Prostate gland (tissue), 2 donors: Measurements from ENCODE around the gene DOK1. TPM values are rescaled to one million over a fixed set of nuclear protein-coding genes. Genes with fewer than 3 reads are reported as not detected.

Experiments used
- DNase-seq: peaks from one replicate; pipeline ENCODE4 v3.0.0-alpha.2; 2019; ENCODE audit warnings: low spot score
- H3K27ac ChIP-seq, 2 donors: fragments of 200-600 bp; sonication (generic); 2 replicates each; pipeline ENCODE4 v1.5.1; 2017 to 2019
- H3K27me3 ChIP-seq: fragments of 200-600 bp; sonication (generic); replicated peaks from 2 replicates; pipeline ENCODE4 v1.5.1; 2019; ENCODE audit not compliant: insufficient read depth
- H3K36me3 ChIP-seq, 2 donors: fragments of 200-600 bp; sonication (generic); 1 replicate in 1 of 2; 2 replicates in 1 of 2; pipeline versions ENCODE4 v1.5.1 to v1.8.1; 2017 to 2019
- H3K4me1 ChIP-seq: fragments of 200-600 bp; sonication (generic); replicated peaks from 2 replicates; pipeline ENCODE4 v1.5.1; 2019
- H3K4me3 ChIP-seq, 2 donors: fragments of 200-600 bp; sonication (generic); 2 replicates each; pipeline ENCODE4 v1.5.1; 2017 to 2019
- H3K9me3 ChIP-seq: fragments of 200-600 bp; sonication (generic); 2 replicates; pipeline ENCODE4 v1.5.1; 2017
- POLR2A ChIP-seq: fragments of 450-650 bp; IDR thresholded peaks from one replicate; pipeline ENCODE4 v1.6.1; 2016; ENCODE audit warnings: antibody characterized with exemption, mild to moderate bottlenecking
- POLR2AphosphoS5 ChIP-seq: sonication (generic); formaldehyde crosslinking; IDR thresholded peaks from one replicate; pipeline ENCODE4 v1.6.1; 2017; ENCODE audit warnings: antibody characterized with exemption
- WGBS: methylation state at CpG from one replicate; pipeline ENCODE4 v1.1.5; 2018; 5-methylcytosine and 5-hydroxymethylcytosine counted together
- intact Hi-C: fragments of 100-400 bp; cut with DNase I; formaldehyde crosslinking; loops from one replicate; pipeline ENCODE4 v1.14.2; 2022
- total RNA-seq, 2 donors: library from RNA; depleted of rRNA; stranded (reverse); fragments of >200 nt; gene quantifications; one replicate each; pipeline ENCODE4 v1.1.0, GENCODE V29; 2016
- TF ChIP-seq, protein P1 (sequence below), 4 experiments: fragments of 200-600 bp in 2 of 4; fragments of 450-650 bp in 2 of 4; sonication (generic) in 2 of 4; IDR thresholded peaks; 1 replicate in 3 of 4; 2 replicates in 1 of 4; pipeline ENCODE4 v1.5.1; 2016 to 2019; ENCODE audit warnings: antibody characterized with exemption in 4 of 4, mild to moderate bottlenecking in 2 of 4, moderate library complexity in 2 of 4

The DOK1 gene
- total RNA-seq, 2 donors from 2014 or later = 4.5 to 18.9 TPM

DNA sequence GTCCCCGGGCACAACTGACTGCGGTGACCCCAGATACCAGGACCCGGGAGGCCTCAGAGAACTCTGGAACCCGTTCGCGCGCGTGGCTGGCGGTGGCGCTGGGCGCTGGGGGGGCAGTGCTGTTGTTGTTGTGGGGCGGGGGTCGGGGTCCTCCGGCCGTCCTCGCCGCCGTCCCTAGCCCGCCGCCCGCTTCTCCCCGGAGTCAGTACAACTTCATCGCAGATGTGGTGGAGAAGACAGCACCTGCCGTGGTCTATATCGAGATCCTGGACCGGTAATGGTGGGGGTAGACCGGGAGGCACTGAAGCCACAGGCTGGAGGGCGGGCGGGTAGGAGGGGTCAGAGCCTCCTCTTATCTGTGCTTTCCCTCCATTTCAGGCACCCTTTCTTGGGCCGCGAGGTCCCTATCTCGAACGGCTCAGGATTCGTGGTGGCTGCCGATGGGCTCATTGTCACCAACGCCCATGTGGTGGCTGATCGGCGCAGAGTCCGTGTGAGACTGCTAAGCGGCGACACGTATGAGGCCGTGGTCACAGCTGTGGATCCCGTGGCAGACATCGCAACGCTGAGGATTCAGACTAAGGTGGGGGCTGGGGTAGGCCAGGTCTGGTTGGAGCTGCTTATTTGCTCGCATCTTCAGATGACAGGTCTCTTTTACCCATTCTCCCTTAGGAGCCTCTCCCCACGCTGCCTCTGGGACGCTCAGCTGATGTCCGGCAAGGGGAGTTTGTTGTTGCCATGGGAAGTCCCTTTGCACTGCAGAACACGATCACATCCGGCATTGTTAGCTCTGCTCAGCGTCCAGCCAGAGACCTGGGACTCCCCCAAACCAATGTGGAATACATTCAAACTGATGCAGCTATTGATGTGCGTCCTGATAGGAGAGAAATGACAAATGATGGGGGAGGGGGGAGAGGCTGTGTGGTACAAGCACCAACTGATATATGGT is 24.0 kb upstream of the DOK1 start:
- peaks cover 7% of the 10 kb centered on the region for H3K4me1 ChIP-seq
- peak overlapping the region; percentile 54 to 77 for H3K27ac ChIP-seq
- intact Hi-C loops = no loop called here
- 3% methylated on average over 54 of the region's 54 CpGs for WGBS
- peak overlapping the region; percentile 63 to 89 for H3K4me3 ChIP-seq
- no peak for DNase-seq
- peaks cover 0 to 4% of the 10 kb centered on the region in 2 donors for H3K36me3 ChIP-seq
- H3K27me3 ChIP-seq = no peaks in the 10 kb centered on the region
- H3K9me3 ChIP-seq = no peaks in the 10 kb centered on the region
- TF ChIP-seq POLR2AphosphoS5 (no peak), POLR2A (no peak)
- TF ChIP-seq, protein P1, sequence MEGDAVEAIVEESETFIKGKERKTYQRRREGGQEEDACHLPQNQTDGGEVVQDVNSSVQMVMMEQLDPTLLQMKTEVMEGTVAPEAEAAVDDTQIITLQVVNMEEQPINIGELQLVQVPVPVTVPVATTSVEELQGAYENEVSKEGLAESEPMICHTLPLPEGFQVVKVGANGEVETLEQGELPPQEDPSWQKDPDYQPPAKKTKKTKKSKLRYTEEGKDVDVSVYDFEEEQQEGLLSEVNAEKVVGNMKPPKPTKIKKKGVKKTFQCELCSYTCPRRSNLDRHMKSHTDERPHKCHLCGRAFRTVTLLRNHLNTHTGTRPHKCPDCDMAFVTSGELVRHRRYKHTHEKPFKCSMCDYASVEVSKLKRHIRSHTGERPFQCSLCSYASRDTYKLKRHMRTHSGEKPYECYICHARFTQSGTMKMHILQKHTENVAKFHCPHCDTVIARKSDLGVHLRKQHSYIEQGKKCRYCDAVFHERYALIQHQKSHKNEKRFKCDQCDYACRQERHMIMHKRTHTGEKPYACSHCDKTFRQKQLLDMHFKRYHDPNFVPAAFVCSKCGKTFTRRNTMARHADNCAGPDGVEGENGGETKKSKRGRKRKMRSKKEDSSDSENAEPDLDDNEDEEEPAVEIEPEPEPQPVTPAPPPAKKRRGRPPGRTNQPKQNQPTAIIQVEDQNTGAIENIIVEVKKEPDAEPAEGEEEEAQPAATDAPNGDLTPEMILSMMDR (IDR thresholded peaks at IDR 0.05) = no peak

DNA sequence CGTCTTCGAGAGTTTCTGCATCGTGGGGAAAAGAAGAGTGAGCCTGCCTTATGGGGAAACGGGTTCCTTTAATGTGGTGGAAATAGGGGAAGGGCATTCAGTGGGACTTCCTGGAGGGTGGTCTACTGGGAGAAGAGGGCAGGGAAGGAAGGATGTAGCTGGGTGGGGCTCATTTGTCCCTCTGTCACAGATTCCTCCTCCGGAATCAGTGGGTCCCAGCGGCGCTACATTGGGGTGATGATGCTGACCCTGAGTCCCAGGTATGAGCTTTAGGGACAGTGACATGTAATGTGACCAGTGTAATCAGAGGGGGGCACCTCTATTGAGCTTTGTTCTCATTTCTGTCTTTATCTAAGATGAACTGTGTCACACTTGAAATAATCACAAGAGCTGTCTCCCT is 22.9 kb upstream of the DOK1 start:
- no peak overlapping the region for H3K27ac ChIP-seq
- DNase-seq = no peak
- intact Hi-C loops = no loop called here
- H3K27me3 ChIP-seq = no peaks in the 10 kb centered on the region
- 90% methylated on average over 7 of the region's 7 CpGs for WGBS
- H3K4me1 ChIP-seq = peaks cover 7% of the 10 kb centered on the region
- H3K4me3 ChIP-seq = no peak overlapping the region
- peaks cover 0 to 3% of the 10 kb centered on the region in 2 donors for H3K36me3 ChIP-seq
- no peak for TF ChIP-seq POLR2AphosphoS5
- no peak for TF ChIP-seq POLR2A
- TF ChIP-seq, protein P1 (IDR thresholded peaks at IDR 0.05) = no peak
- H3K9me3 ChIP-seq = no peaks in the 10 kb centered on the region

DNA sequence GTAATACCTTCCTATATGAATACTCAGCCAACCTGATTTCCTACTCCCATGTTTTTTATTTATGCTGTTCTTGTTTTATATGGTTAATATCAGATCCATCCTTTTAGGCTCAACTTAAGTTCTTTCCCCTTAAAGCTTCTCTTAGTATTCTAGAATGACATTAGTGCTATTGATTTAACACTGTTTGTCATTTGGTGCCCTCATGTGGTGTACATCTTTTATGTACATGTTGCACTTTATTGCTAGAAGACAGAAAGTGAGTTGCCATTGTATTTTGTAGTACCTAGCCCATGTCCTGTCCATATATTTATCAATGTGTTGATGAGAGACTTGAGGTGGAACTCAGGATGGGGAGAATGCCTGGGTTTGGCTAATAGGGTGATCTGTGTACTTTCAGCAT is 22.3 kb upstream of the DOK1 start:
- H3K27ac ChIP-seq = no peak overlapping the region
- no peaks in the 10 kb centered on the region for H3K27me3 ChIP-seq
- intact Hi-C loops = no loop called here
- no peak for DNase-seq
- no peaks in the 10 kb centered on the region for H3K36me3 ChIP-seq
- H3K9me3 ChIP-seq = no peaks in the 10 kb centered on the region
- no peak overlapping the region for H3K4me3 ChIP-seq
- H3K4me1 ChIP-seq = peaks cover 7% of the 10 kb centered on the region
- TF ChIP-seq, protein P1 (IDR thresholded peaks at IDR 0.05) = peak in 2 of 4 experiments; percentile 31
- TF ChIP-seq POLR2A = no peak
- TF ChIP-seq POLR2AphosphoS5 = no peak

DNA sequence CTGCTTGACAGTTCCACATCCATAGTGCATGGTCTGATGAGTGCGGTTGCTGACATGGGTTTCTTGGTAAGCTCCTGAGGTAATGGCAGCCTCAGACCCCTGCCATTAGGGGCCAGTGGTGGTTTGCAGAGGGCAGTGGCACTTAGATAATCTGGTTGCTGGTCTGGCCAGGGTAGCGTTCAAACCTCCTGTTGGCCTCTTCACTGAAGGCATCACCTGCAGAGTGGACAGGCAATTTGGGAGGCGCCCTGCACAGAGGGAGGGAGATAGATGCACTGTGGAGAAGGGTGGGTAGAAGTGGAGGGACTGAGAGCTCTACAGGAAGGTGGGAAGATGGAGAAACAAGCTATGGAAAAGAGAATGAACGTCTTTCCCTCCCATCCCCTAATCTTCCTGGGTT is 21.1 kb upstream of the DOK1 start:
- Histone ChIP-seq H3K27ac (no peak overlapping the region), H3K4me1 (peaks cover 5% of the 10 kb centered on the region), H3K27me3 (no peaks in the 10 kb centered on the region), H3K4me3 (no peak overlapping the region), H3K9me3 (no peaks in the 10 kb centered on the region), H3K36me3 (no peaks in the 10 kb centered on the region)
- intact Hi-C loops = no loop called here
- TF ChIP-seq POLR2A = no peak
- TF ChIP-seq POLR2AphosphoS5 = no peak
- TF ChIP-seq, protein P1 (IDR thresholded peaks at IDR 0.05) = no peak
- 87% methylated on average over 4 of the region's 4 CpGs for WGBS
- no peak for DNase-seq

DNA sequence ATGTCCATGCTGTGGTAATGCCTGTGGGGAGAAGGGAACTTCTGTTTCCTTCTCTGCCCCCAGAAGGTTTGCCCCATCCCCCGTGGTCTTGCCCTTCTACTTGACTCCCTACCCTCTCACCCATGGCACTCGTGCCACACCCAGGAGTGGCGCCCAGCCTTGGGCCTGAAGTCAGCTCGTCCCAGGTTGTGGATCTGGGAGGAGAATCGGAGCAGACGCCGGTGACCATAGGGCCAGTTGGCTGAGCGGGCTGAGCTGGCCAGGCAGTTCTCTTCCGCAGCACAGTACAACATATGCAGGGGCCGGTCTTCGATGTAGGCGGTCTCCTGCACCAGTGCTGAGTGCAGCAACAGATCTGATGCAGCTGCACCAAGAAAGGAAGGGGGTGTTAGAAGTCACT is 20.1 kb upstream of the DOK1 start:
- no peaks in the 10 kb centered on the region for H3K27me3 ChIP-seq
- no peaks in the 10 kb centered on the region for H3K9me3 ChIP-seq
- H3K4me1 ChIP-seq = no peaks in the 10 kb centered on the region
- WGBS = 77% methylated on average over 12 of the region's 12 CpGs
- no peaks in the 10 kb centered on the region for H3K36me3 ChIP-seq
- intact Hi-C loops = no loop called here
- no peak overlapping the region for H3K27ac ChIP-seq
- H3K4me3 ChIP-seq = no peak overlapping the region
- no peak for DNase-seq
- TF ChIP-seq, protein P1 (IDR thresholded peaks at IDR 0.05) = no peak
- no peak for TF ChIP-seq POLR2AphosphoS5
